Uterus (tissue), 4 donors: ENCODE measurements around the gene CRYBG1. TPM values are rescaled to one million over a fixed set of nuclear protein-coding genes. Genes with fewer than 3 reads are reported as not detected.

Experiments
- DNase-seq, 2 donors: peaks; one replicate each; pipeline ENCODE4 v3.0.0-alpha.2; 2019 to 2020
- H3K27ac ChIP-seq, 2 donors: fragments of 200-600 bp; sonication (generic); 1 replicate in 1 of 2; 2 replicates in 1 of 2; pipeline ENCODE4 v1.5.1; 2016 to 2018
- H3K27me3 ChIP-seq, 2 donors: fragments of 200-600 bp; sonication (generic); one replicate each; pipeline ENCODE4 v1.5.1; 2018 to 2019; ENCODE audit warnings: control low read depth in 1 of 2
- H3K36me3 ChIP-seq, 2 donors: fragments of 200-600 bp; sonication (generic); one replicate each; pipeline ENCODE4 v1.5.1; 2019; ENCODE audit warnings: control low read depth in 1 of 2
- H3K4me1 ChIP-seq, 2 donors: fragments of 200-600 bp; sonication (generic); one replicate each; pipeline ENCODE4 v1.5.1; 2018 to 2019; ENCODE audit warnings: control low read depth in 1 of 2
- H3K4me3 ChIP-seq, 2 donors: fragments of 200-600 bp; sonication (generic); 1 replicate in 1 of 2; 2 replicates in 1 of 2; pipeline ENCODE4 v1.5.1; 2018 to 2019; ENCODE audit warnings: mild to moderate bottlenecking in 1 of 2
- H3K9me3 ChIP-seq, 2 donors: fragments of 200-600 bp; sonication (generic); one replicate each; pipeline ENCODE4 v1.5.1; 2019; ENCODE audit warnings: control low read depth in 1 of 2
- CTCF ChIP-seq, 4 experiments: fragments of 200-600 bp in 2 of 4; fragments of 450-650 bp in 2 of 4; sonication (generic) in 2 of 4; IDR thresholded peaks; one replicate each; pipeline ENCODE4 v1.5.1; 2016 to 2019; ENCODE audit warnings: antibody characterized with exemption in 4 of 4, mild to moderate bottlenecking in 2 of 4, moderate library complexity in 1 of 4
- POLR2A ChIP-seq, 2 donors: fragments of 450-650 bp; IDR thresholded peaks; one replicate each; pipeline ENCODE4 v1.6.1; 2016; ENCODE audit warnings: antibody characterized with exemption in 2 of 2, mild to moderate bottlenecking in 1 of 2, moderate library complexity in 1 of 2
- intact Hi-C: fragments of 100-400 bp; cut with DNase I; formaldehyde crosslinking; loops from one replicate; pipeline ENCODE4 v1.15.1; 2023; ENCODE audit warnings: low total_unique reads
- total RNA-seq, 4 donors: library from RNA; depleted of rRNA in 3 of 4; stranded (reverse); fragments of >200 nt in 3 of 4; gene quantifications; one replicate each; pipeline versions ENCODE4 v1.1.0 to v1.2.4, GENCODE V29; 2014 to 2023
- donor health status: DM: yes; HTN: yes; CAD: no.

Gene CRYBG1
- total RNA-seq, 4 donors from 2014 or later = 3.6 to 65.3 (median 8.9) TPM

GRCh38 chr6:106422534-106422933, 62.0 kb downstream of the CRYBG1 start:
- no peaks in the 10 kb centered on the region for H3K4me1 ChIP-seq
- no peak for TF ChIP-seq CTCF (IDR thresholded peaks at IDR 0.05)
- H3K9me3 ChIP-seq = no peaks in the 10 kb centered on the region
- intact Hi-C loops = no loop called here
- no peak overlapping the region for H3K4me3 ChIP-seq
- DNase-seq = no peak
- H3K27ac ChIP-seq = no peak overlapping the region
- no peaks in the 10 kb centered on the region for H3K36me3 ChIP-seq
- H3K27me3 ChIP-seq = no peaks in the 10 kb centered on the region

GRCh38 chr6:106425382-106425781, 64.9 kb downstream of the CRYBG1 start:
- Histone ChIP-seq H3K27ac (no peak overlapping the region), H3K36me3 (no peaks in the 10 kb centered on the region), H3K4me1 (no peaks in the 10 kb centered on the region), H3K4me3 (no peak overlapping the region), H3K9me3 (no peaks in the 10 kb centered on the region), H3K27me3 (no peaks in the 10 kb centered on the region)
- no peak for DNase-seq
- no peak for TF ChIP-seq POLR2A (IDR thresholded peaks at IDR 0.05)
- no peak for TF ChIP-seq CTCF (IDR thresholded peaks at IDR 0.05)
- intact Hi-C loops = no loop called here

GRCh38 chr6:106426250-106426970, 65.9 kb downstream of the CRYBG1 start:
- Histone ChIP-seq H3K27me3 (no peaks in the 10 kb centered on the region), H3K4me1 (no peaks in the 10 kb centered on the region), H3K4me3 (no peak overlapping the region), H3K27ac (no peak overlapping the region), H3K9me3 (no peaks in the 10 kb centered on the region), H3K36me3 (no peaks in the 10 kb centered on the region)
- TF ChIP-seq POLR2A (IDR thresholded peaks at IDR 0.05) (no peak), CTCF (IDR thresholded peaks at IDR 0.05) (no peak)
- no peak for DNase-seq
- intact Hi-C loops = no loop called here

GRCh38 chr6:106430466-106430865, 69.9 kb downstream of the CRYBG1 start:
- no peaks in the 10 kb centered on the region for H3K9me3 ChIP-seq
- TF ChIP-seq POLR2A (IDR thresholded peaks at IDR 0.05) (no peak), CTCF (IDR thresholded peaks at IDR 0.05) (no peak)
- intact Hi-C loops = no loop called here
- no peak for DNase-seq
- H3K36me3 ChIP-seq = no peaks in the 10 kb centered on the region
- no peak overlapping the region for H3K27ac ChIP-seq
- no peaks in the 10 kb centered on the region for H3K4me1 ChIP-seq
- H3K27me3 ChIP-seq = no peaks in the 10 kb centered on the region
- no peak overlapping the region for H3K4me3 ChIP-seq

GRCh38 chr6:106431405-106431804, 70.9 kb downstream of the CRYBG1 start:
- no peaks in the 10 kb centered on the region for H3K9me3 ChIP-seq
- TF ChIP-seq POLR2A (IDR thresholded peaks at IDR 0.05) (no peak), CTCF (IDR thresholded peaks at IDR 0.05) (no peak)
- no peaks in the 10 kb centered on the region for H3K27me3 ChIP-seq
- no peaks in the 10 kb centered on the region for H3K4me1 ChIP-seq
- DNase-seq = no peak
- H3K4me3 ChIP-seq = no peak overlapping the region
- no peaks in the 10 kb centered on the region for H3K36me3 ChIP-seq
- no peak overlapping the region for H3K27ac ChIP-seq
- intact Hi-C loops = no loop called here
